Stimulated activated CD4-positive, alpha-beta T cell treated with anti-CD3 and anti-CD28 coated beads, TNF-alpha, amount 100 ng/mL, for 48 hours (primary cell): Measurements from ENCODE around the gene PADI3.
A peak's percentile ranks its signal among the peaks of the same experiment; 100 is the strongest.

ENCODE experiments used
- DNase-seq, 3 donors: peaks; one replicate each; pipeline ENCODE4 v3.0.0-alpha.2; 2020; ENCODE audit warnings: low read depth in 3 of 3

PADI3 gene

GRCh38 chr1:17248781-17249180 is at the start of gene PADI3:
TSS of gene PADI3 (plus strand) at chr1:17249098. CDS start at chr1:17249138, 40 bp downstream.
- no peak for DNase-seq

- DNase-seq = no peak
Measured at GRCh38 chr1:17199267-17200044, 49.4 kb upstream of the PADI3 start.

GRCh38 chr1:17200246-17200645 is 48.7 kb upstream of the PADI3 start:
- no peak for DNase-seq

- no peak for DNase-seq
Measured at GRCh38 chr1:17200756-17201155, 48.1 kb upstream of the PADI3 start.

GRCh38 chr1:17201201-17202021 is 47.5 kb upstream of the PADI3 start:
- no peak for DNase-seq

- no peak for DNase-seq
Measured at GRCh38 chr1:17204546-17205440, 44.1 kb upstream of the PADI3 start, which contains the start of gene PADI1. TSS of gene PADI1 (plus strand) at chr1:17205128. CDS start at chr1:17205218, 90 bp downstream.

GRCh38 chr1:17205652-17206051 is 43.2 kb upstream of the PADI3 start:
- no peak for DNase-seq

GRCh38 chr1:17206196-17206595 is 42.7 kb upstream of the PADI3 start:
- DNase-seq = no peak

- DNase-seq = no peak
Measured at GRCh38 chr1:17207046-17207445, 41.9 kb upstream of the PADI3 start.

- DNase-seq = no peak
Measured at GRCh38 chr1:17207540-17207939, 41.4 kb upstream of the PADI3 start.

GRCh38 chr1:17207966-17208418 is 40.9 kb upstream of the PADI3 start:
- peak; percentile 20 to 49 (median 41) for DNase-seq

GRCh38 chr1:17208546-17208945 is 40.4 kb upstream of the PADI3 start:
- DNase-seq = no peak

- DNase-seq = no peak
Measured at GRCh38 chr1:17209430-17209829, 39.5 kb upstream of the PADI3 start.

- DNase-seq = no peak
Measured at GRCh38 chr1:17210176-17210575, 38.7 kb upstream of the PADI3 start.

- no peak for DNase-seq
Measured at GRCh38 chr1:17211377-17211776, 37.5 kb upstream of the PADI3 start.

- DNase-seq = no peak
Measured at GRCh38 chr1:17212009-17212408, 36.9 kb upstream of the PADI3 start.

- DNase-seq = peak in 2 of 3 donors; percentile 22 to 36
Measured at GRCh38 chr1:17212487-17213121, 36.3 kb upstream of the PADI3 start.

GRCh38 chr1:17213148-17213781 is 35.6 kb upstream of the PADI3 start:
- DNase-seq = no peak

- no peak for DNase-seq
Measured at GRCh38 chr1:17213782-17214148, 35.1 kb upstream of the PADI3 start.

- DNase-seq = no peak
Measured at GRCh38 chr1:17214876-17215544, 33.9 kb upstream of the PADI3 start.
